NCI-H748 (cell line): ENCODE results near the gene DPPA2.
A peak's percentile ranks its signal among the peaks of the same experiment; 100 is the strongest.

Experiments used
- DNase-seq: peaks from one replicate; lab custom pipeline; 2025; ENCODE audit not compliant: unreplicated experiment; lab: John Stamatoyannopoulos, UW

Gene DPPA2

DNA sequence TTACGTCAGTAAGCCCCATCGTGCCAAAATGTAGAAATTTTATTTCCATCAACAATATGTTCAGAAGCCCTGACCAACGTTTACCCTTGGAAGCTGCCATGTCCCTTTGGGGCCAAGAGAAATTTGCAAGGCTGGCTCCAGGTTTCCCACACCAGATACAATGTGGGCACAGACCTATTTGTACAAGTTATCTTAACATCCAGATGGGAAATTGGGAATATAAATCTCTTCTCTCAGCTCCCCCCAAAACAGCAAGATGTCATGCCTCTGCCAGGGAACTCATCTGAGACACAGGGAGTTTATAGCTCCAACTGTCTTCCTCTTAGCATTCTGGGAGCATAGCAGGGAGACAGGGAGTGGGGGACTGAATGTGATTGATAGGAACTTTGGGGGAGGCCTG, 9.3 kb upstream of the DPPA2 start:
- DNase-seq, result no peak

DNA sequence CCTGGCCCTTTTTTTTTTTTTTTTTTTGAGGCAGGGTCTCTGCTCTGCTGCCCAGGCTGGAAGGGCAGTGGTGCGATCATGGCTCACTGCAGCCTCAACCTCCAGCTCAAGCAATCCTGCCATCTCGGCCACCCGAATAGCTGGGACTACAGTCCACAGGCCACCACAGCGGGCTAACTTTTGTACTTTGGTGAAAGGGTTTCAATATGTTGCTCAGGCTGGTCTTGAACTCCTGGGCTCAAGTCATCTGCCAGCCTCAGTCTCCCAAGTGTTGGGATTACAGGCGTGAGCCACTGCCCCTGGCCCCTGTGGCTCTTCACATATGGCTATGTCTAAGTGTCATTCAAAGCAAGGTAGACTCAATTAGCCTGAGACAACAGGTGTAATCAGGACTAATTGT, 8.8 kb upstream of the DPPA2 start:
- DNase-seq, result no peak

GRCh38 chr3:109313061-109313460, 3.3 kb downstream of the DPPA2 start:
- DNase-seq, result no peak

DNA sequence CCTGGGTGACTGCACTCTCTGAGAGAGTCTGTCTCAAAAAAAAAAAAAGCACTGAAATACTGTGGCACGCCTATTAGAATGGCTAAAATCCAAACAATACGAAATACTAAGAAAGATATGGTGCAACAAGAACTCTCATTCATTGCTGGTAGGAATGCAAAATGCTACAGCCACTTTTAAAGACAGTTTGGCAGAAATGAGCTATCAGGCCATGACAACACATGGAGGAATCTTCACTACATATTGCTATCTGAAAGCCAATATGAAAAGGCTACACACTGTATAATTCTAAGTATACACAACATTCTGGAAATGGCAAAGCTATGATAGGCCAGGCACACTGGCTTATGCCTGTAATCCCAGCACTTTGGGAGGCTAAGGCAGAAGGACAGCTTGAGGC, 18.8 kb downstream of the DPPA2 start:
- no peak for DNase-seq

DNA sequence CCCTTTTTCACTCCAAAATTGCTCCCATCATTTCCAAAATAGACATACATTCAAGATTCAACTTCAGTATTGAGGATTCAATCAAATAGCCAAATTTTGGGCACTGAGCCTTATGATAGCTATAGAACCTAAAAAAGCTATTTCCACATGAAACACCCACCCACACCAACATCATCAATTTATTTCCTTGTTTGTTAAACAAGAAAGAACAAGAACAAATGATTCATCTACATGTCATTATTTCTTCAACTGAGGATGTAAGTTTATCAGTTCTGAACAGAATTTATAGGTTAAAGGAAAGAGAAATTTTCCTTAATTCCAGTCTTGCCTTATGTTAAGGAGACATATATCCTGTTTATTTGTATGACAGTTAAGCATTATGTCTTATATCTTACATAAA, 32.2 kb downstream of the DPPA2 start:
- no peak for DNase-seq

GRCh38 chr3:109278546-109278945, 37.8 kb downstream of the DPPA2 start:
- DNase-seq, result no peak

DNA sequence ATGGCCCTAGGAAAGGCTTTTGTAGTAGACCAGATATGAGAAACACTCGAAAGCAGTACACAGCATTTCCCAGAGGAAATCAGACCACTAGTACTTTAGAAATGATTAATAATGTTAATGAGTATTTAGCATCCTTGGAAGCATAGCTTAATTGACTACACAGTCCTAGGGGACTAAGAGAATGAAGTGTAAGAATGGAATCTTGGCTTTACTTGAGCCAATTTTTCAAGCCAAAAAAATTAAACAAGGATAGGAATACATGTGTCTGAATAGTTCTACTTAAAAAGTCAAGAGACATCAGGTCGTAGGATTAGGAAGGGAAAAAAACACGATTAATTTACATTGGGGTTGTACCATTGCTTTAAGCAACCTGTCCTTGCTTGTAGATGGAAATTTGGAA, 38.2 kb downstream of the DPPA2 start:
- DNase-seq, result no peak

- DNase-seq, result peak; percentile 38
Measured at GRCh38 chr3:109275702-109276293, 40.5 kb downstream of the DPPA2 start.

- DNase-seq, result no peak
Measured at GRCh38 chr3:109270779-109271178, 45.5 kb downstream of the DPPA2 start.

- no peak for DNase-seq
Measured at GRCh38 chr3:109269577-109270275, 46.6 kb downstream of the DPPA2 start.

DNA sequence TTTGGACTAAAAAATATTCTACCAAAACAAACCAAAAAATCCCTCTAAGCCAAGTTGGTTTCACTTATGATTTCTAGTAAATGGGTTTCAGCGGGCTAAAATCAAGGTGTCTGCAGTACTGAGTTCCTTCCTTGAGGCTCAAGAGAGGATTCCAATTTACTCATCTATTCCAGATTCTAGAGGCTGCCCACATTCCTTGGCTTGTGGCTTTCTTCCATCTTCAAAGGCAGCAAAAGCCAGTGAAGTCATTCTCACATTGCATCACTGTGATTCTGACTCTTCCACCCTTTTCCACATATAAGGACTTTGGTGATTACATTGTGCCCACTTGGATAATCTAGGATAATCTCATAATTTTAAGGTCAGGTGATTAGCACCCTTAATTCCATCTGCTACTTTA, 48.1 kb downstream of the DPPA2 start:
- DNase-seq, result no peak

DNA sequence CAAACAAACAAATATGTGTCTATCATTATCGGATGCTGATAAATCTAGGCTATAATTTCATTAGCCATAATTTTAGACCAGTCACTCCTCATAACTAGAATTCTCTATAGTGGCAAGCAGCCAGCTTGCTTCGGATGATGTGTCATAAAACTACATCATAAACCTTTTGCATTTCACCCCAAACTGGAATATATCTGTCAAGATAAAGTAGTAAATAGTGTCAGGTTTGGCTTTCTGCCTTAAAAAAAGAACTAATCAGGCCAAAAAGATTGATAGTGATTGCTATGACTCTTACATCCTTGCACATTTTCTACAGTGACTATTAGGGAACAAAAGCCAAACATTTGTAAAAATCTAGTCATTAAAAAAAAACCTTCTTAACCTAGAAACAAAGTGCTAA, 51.0 kb downstream of the DPPA2 start:
- no peak for DNase-seq

GRCh38 chr3:109257269-109257668, 59.0 kb downstream of the DPPA2 start:
- no peak for DNase-seq

DNA sequence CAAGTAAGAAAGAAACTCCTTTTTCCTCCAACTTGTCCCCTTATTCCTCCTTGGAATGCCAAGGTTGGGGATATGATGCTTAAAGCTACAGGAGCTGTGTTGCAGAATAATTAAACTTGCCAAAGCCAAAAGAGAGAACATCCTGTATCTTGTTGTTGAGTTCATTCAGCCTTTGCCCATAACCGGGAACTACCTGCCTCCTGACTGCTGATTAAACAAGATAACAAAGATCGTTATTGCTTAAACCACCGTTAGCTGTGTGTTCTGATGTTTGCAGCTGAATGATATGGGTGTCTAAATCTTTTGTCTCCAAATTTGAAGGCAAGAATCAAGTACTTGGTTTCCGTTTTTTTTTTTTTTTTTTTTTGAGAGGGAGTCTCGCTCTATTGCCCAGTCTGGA, 61.5 kb downstream of the DPPA2 start:
- DNase-seq, result no peak

GRCh38 chr3:109252641-109253040, 63.7 kb downstream of the DPPA2 start:
- DNase-seq, result no peak
